SK-N-MC (cell line): ENCODE measurements around the gene FAM107B.

Experiments
- EZH2 ChIP-seq: fragments of 200-600 bp; sonication (generic); IDR thresholded peaks from one replicate; pipeline ENCODE4 v1.6.1; 2017; ENCODE audit warnings: antibody characterized with exemption
- POLR2AphosphoS5 ChIP-seq: IDR thresholded peaks from 2 replicates; pipeline ENCODE4 v1.6.1; 2012; ENCODE audit warnings: mild to moderate bottlenecking, low read depth, low read length, borderline replicate concordance

DNA sequence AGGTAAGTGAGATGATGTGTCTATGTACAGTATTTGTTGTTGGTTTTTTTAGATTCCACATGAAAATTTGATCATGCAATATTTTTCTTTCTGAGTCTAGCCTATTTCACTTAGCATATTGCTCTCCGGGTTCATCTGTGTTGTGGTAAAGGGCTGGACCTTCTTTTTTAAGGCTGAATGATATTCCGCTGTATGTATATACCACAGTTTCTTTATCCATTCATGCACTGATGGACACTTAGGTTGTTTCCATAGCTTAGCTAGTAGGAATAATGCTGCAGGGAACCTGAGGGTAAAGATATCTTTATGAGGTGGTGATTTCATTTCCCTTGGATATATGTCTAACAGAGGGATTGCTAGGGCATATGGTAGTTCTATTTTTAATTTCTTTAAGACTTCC lies 80.8 kb downstream of the FAM107B start:
- no peak for TF ChIP-seq POLR2AphosphoS5
- TF ChIP-seq EZH2 = no peak
